ENCODE measurements around the gene CCDC177.
A peak's percentile ranks its signal among the peaks of the same experiment; 100 is the strongest.

CCDC177 gene

GRCh38 chr14:69574263-69574953 is at the start of gene CCDC177:
CCDC177 (minus strand) TSS chr14:69574871; CDS start chr14:69573622, 1,249 bp downstream.
- DNase-seq (ENCODE audit: low read depth), result peak; percentile 62

GRCh38 chr14:69624136-69624535 is 49.5 kb upstream of the CCDC177 start:
- no peak for DNase-seq (ENCODE audit: low read depth)

- DNase-seq (ENCODE audit: low read depth), result no peak
These were observed 46.3 kb upstream of the CCDC177 start for GRCh38 chr14:69620981-69621380.

- no peak for DNase-seq (ENCODE audit: low read depth)
These were observed 45.5 kb upstream of the CCDC177 start for GRCh38 chr14:69620211-69620611.

- no peak for DNase-seq (ENCODE audit: low read depth)
These were observed 44.3 kb upstream of the CCDC177 start for GRCh38 chr14:69619012-69619411.

- DNase-seq (ENCODE audit: low read depth), result no peak
These were observed 43.1 kb upstream of the CCDC177 start for GRCh38 chr14:69617796-69618195.

- no peak for DNase-seq (ENCODE audit: low read depth)
These were observed 41.7 kb upstream of the CCDC177 start for GRCh38 chr14:69616408-69616773.

GRCh38 chr14:69615496-69616407 is 41.1 kb upstream of the CCDC177 start:
- DNase-seq (ENCODE audit: low read depth), result no peak

GRCh38 chr14:69615121-69615495 is 40.4 kb upstream of the CCDC177 start:
- DNase-seq (ENCODE audit: low read depth), result no peak

GRCh38 chr14:69614592-69614991 is 39.9 kb upstream of the CCDC177 start:
- DNase-seq (ENCODE audit: low read depth), result no peak

GRCh38 chr14:69613312-69614073 is 38.8 kb upstream of the CCDC177 start:
- DNase-seq (ENCODE audit: low read depth), result no peak

GRCh38 chr14:69612783-69613130 is 38.1 kb upstream of the CCDC177 start:
- DNase-seq (ENCODE audit: low read depth), result no peak

- DNase-seq (ENCODE audit: low read depth), result peak; percentile 20
These were observed 37.5 kb upstream of the CCDC177 start for GRCh38 chr14:69612014-69612782.

GRCh38 chr14:69611172-69612013 is 36.7 kb upstream of the CCDC177 start, which contains the start of gene SUSD6:
SUSD6 (plus strand) TSS chr14:69611596; CDS start chr14:69658593, 46,997 bp downstream.
- DNase-seq (ENCODE audit: low read depth), result peak; percentile 70

GRCh38 chr14:69610874-69611171 is 36.2 kb upstream of the CCDC177 start:
- no peak for DNase-seq (ENCODE audit: low read depth)

- DNase-seq (ENCODE audit: low read depth), result no peak
These were observed 35.6 kb upstream of the CCDC177 start for GRCh38 chr14:69610020-69610873.

- DNase-seq (ENCODE audit: low read depth), result no peak
These were observed 31.9 kb upstream of the CCDC177 start for GRCh38 chr14:69606258-69607184.

- no peak for DNase-seq (ENCODE audit: low read depth)
These were observed 31.1 kb upstream of the CCDC177 start for GRCh38 chr14:69605738-69606137.

- DNase-seq (ENCODE audit: low read depth), result no peak
These were observed 25.7 kb upstream of the CCDC177 start for GRCh38 chr14:69600304-69600891.
